ENCODE measurements around the gene HTR3E.
"Not testable (repeated sequence)": the region's sequence is repeated elsewhere in the genome, so short reads cannot be mapped to it uniquely, and the experiment has no call there.

Gene HTR3E

GRCh38 chr3:184116017-184116416, 19.2 kb downstream of the HTR3E start:
- DNase-seq (ENCODE audit: low read depth in 2 of 2): no peak

- no peak for DNase-seq (ENCODE audit: low read depth in 2 of 2)
Measured at GRCh38 chr3:184117636-184118035, 20.8 kb downstream of the HTR3E start.

GRCh38 chr3:184121031-184121430, 24.2 kb downstream of the HTR3E start:
- DNase-seq (ENCODE audit: low read depth in 2 of 2): not testable (repeated sequence)

- no peak for DNase-seq (ENCODE audit: low read depth in 2 of 2)
Measured at GRCh38 chr3:184126006-184126405, 29.1 kb downstream of the HTR3E start.

- DNase-seq (ENCODE audit: low read depth in 2 of 2): no peak
Measured at GRCh38 chr3:184129012-184129411, 32.1 kb downstream of the HTR3E start.

GRCh38 chr3:184132945-184133344, 36.1 kb downstream of the HTR3E start:
- no peak for DNase-seq (ENCODE audit: low read depth in 2 of 2)

GRCh38 chr3:184133840-184134745, 37.2 kb downstream of the HTR3E start:
- DNase-seq (ENCODE audit: low read depth in 2 of 2): peak in 1 of 2 donors; percentile 44

GRCh38 chr3:184134746-184135148, 37.9 kb downstream of the HTR3E start:
- DNase-seq (ENCODE audit: low read depth in 2 of 2): no peak

- DNase-seq (ENCODE audit: low read depth in 2 of 2): peak; percentile 78 to 81
Measured at GRCh38 chr3:184135149-184135910, 38.5 kb downstream of the HTR3E start, which contains the start of gene EIF2B5. Gene EIF2B5, plus strand, starts transcription at chr3:184135358. Its CDS starts 28 bp downstream, at chr3:184135386.

GRCh38 chr3:184135911-184136260, 39.0 kb downstream of the HTR3E start:
- no peak for DNase-seq (ENCODE audit: low read depth in 2 of 2)

GRCh38 chr3:184140436-184140835, 43.6 kb downstream of the HTR3E start:
- no peak for DNase-seq (ENCODE audit: low read depth in 2 of 2)

- no peak for DNase-seq (ENCODE audit: low read depth in 2 of 2)
Measured at GRCh38 chr3:184142199-184142598, 45.3 kb downstream of the HTR3E start.

- DNase-seq (ENCODE audit: low read depth in 2 of 2): no peak
Measured at GRCh38 chr3:184143327-184143726, 46.5 kb downstream of the HTR3E start.

- DNase-seq (ENCODE audit: low read depth in 2 of 2): no peak
Measured at GRCh38 chr3:184144505-184144904, 47.6 kb downstream of the HTR3E start.

GRCh38 chr3:184145111-184145524, 48.3 kb downstream of the HTR3E start:
- DNase-seq (ENCODE audit: low read depth in 2 of 2): no peak

- DNase-seq (ENCODE audit: low read depth in 2 of 2): no peak
Measured at GRCh38 chr3:184145751-184146270, 48.9 kb downstream of the HTR3E start.

GRCh38 chr3:184148076-184148475, 51.2 kb downstream of the HTR3E start:
- no peak for DNase-seq (ENCODE audit: low read depth in 2 of 2)

- DNase-seq (ENCODE audit: low read depth in 2 of 2): no peak
Measured at GRCh38 chr3:184149123-184149522, 52.3 kb downstream of the HTR3E start.

- not testable (repeated sequence) for DNase-seq (ENCODE audit: low read depth in 2 of 2)
Measured at GRCh38 chr3:184149770-184150169, 52.9 kb downstream of the HTR3E start.

- peak in 1 of 2 donors; percentile 50 for DNase-seq (ENCODE audit: low read depth in 2 of 2)
Measured at GRCh38 chr3:184154885-184155643, 58.2 kb downstream of the HTR3E start, which contains the start of gene DVL3. Gene DVL3, plus strand, starts transcription at chr3:184155377. Its CDS starts 259 bp downstream, at chr3:184155636.
